Activated CD4-positive, alpha-beta T cell treated with anti-CD3 and anti-CD28 coated beads, Interleukin-2, amount 50 U/mL, for 48 hours (primary cell): ENCODE data around the gene ARHGAP20.
"Not testable (repeated sequence)": the region's sequence is repeated elsewhere in the genome, so short reads cannot be mapped to it uniquely, and the experiment has no call there.

Experiments used
- DNase-seq, 2 experiments: peaks; one replicate each; pipeline ENCODE4 v3.0.0-alpha.2; 2020

Gene ARHGAP20

DNA sequence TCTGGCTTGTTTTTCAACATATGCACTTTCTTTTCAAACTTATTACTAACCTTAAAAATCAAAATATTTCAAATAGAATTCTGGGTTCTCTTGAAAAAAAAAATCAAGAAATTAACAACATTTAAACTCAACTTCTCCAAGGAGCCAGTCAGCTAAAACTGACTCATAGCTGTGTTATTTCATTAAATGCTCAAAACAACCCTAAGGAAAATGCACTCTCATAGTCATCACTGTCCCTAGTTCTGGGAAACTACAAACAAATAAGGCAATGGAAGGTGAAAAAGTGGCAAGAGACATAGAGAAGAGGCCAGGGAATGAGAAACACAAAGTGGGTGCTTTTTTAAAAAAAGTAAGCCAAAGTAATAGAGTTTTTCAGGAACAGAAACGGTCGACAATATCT, 4.1 kb upstream of the ARHGAP20 start:
- DNase-seq, result no peak

- no peak for DNase-seq
These were observed 3.3 kb upstream of the ARHGAP20 start for GRCh38 chr11:110715541-110715940.

DNA sequence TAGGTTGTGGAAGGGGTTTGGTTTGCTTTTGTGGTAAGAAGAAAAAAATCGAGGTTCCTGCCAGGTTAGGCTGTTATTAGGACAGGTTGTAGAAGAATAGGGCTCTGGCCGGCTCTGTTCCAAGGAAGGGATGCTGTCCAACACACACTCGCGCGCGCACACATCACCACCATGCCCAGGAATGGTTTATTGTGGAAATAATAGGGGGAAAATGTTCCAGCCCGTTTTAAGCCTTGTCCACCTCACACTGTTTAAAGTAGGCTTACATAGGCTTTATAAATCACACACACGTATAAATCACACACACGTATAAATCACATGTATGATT, 1.2 kb upstream of the ARHGAP20 start:
- DNase-seq, result no peak

DNA sequence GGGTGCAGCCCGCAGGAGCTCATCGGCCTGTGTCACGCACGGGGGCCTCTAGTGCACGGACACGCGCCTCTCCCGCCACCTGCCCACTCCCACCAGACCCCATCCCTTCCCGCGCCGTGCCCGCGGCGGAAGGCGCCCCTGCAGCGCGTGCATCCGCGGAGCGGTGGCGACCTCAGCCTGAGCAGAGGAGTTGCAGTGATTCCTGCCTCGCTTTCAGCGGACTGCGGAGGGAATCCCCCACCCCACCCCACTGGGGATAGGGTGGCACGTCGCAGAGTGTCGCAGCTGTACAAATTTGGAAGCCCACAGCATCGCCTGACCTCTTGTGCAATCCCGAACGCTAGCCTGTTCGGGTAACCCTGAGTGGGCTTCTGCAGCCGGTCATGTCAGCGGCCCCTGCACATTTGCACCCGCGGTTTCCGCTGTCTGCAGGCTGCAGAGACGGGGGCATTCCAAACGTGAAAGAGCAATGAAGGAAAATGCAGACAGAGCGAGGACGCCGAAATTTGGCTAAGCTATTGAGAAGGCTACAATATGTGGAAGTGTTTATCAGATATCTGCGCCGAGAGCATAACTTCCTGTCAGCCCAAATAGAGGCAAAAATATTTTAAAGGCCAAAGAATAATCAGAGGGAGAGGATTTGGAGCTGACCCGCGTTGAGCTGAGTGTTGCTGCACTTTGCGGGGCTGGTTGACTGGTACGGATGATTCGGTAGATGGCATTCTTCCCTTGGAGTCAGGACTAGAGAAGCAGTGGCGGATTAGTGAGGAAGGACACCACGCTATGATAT, 617 bp upstream of the ARHGAP20 start:
- peak in 1 of 2 experiments; percentile 0 for DNase-seq

- no peak for DNase-seq
These were observed 825 bp downstream of the ARHGAP20 start for GRCh38 chr11:110711448-110711775.

GRCh38 chr11:110710628-110711381, 1.4 kb downstream of the ARHGAP20 start:
- peak in 1 of 2 experiments; percentile 0 for DNase-seq

DNA sequence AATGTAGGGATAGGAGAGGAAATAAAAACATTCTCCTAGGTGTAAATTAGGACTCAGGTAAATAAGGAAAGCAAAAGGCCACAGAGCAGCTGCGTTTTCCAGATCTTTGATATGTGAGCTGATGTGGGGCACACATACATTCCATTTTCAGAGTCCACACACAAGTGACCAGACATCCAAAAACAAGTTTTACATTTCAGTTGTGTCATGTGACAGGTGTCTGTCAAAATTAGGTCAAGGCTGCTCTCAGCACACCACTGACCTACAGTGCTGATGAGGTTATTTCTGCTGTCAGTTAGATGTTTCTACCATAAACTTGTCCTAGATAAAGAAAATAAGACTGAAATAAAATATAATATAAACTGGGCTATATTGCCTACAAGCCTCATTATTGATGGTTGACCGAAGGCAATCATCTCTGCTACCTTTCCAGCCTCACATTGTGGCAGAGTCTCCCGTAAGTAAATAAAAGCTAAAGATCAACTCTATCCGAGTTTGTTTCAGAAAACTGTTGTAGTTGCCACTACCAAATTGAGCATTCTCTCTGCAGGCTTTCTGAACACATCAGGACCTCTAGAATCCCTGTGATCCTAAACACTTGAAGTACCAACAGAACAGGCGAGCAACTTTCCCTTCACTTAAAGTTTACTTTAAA, 7.9 kb downstream of the ARHGAP20 start:
- no peak for DNase-seq

GRCh38 chr11:110691926-110692325, 20.3 kb downstream of the ARHGAP20 start:
- DNase-seq, result no peak

GRCh38 chr11:110689306-110689705, 22.9 kb downstream of the ARHGAP20 start:
- DNase-seq, result no peak

DNA sequence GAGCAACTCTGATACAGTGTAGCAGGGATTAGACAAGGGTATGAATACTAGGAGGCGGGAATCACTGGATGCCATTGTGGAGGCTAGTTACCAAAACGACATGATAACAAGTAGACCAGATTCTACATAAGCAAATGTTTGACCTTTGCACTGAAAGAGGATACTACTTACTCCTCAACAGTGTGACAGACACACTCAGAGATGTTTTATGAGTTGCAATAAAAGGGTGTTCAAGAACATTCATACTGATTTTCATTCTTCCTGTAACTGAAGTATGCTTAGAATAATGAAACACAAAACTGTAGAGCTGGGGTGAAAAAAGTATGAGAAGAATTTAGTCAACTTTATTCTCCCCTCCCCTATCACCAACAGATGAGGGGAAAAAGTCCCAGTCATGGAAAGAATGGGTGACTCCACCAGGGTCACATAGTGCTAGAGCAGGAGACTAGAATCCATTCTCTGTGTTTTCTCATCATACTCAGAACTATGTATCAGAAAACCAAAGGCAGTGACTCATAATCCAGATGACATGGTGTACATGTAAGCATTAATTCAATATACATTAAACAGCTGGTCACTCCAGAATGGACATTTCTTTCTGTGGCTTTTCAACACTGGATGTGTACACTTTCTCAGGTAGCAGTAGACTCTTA, 32.8 kb downstream of the ARHGAP20 start:
- DNase-seq, result no peak

- DNase-seq, result no peak
These were observed 36.7 kb downstream of the ARHGAP20 start for GRCh38 chr11:110675548-110675947.

DNA sequence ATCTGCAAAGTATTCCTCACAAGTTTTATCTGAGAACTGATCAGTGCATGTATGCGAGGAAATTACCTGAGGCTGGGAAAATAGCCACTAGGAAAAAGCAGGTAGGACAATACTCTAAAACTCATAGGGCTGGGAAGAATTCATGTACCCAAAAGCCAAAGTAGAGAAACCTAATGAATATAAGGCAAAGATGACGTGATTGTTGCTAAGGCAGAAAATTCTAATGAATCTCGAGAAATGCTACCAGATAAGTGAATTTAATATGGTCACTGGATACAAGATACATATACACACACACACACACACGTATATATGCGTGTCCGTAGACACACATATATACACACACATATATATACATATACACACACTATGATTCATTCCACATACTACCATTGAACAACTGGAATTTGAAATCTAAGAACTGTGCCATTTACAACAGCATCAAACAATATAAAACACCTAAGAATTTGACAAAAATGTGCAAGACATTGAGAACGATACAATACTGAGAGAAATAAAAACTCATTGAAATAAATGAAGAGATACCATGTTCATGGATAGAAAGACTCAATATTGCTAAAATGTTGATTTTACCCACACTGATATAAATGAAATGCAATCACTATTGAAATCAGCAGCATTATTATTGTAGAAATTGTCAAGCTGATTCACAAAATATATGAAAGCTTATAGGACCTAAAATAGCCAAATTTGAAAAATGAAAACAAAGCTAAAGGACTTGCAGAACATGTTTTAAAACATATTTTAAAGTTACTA, 46.4 kb downstream of the ARHGAP20 start:
- DNase-seq, result no peak

GRCh38 chr11:110655967-110656366, 56.3 kb downstream of the ARHGAP20 start:
- no peak for DNase-seq

GRCh38 chr11:110654456-110654855, 57.8 kb downstream of the ARHGAP20 start:
- DNase-seq, result no peak

- no peak for DNase-seq
These were observed 67.0 kb downstream of the ARHGAP20 start for GRCh38 chr11:110645253-110645652.

DNA sequence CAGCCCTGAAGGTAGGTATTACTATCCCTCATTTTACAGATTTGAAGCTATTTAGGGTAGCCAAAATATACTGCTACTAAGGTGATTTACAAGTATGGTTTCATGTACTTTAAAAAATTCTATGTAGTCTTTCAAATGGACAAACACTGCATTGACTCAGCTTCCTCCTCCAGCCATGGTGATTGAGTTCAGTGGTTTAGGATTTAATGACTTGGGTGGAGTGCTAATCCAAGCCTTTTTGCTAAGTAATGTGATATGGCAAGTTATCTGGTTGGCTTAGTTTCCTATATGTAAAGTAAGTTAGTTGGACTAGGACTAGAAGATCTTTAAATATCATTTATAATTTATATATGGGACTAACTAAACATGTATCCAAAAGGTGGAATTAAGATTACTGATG, 77.9 kb downstream of the ARHGAP20 start:
- no peak for DNase-seq

GRCh38 chr11:110631551-110631950, 80.7 kb downstream of the ARHGAP20 start:
- no peak for DNase-seq

GRCh38 chr11:110629594-110629993, 82.6 kb downstream of the ARHGAP20 start:
- DNase-seq, result no peak

- no peak for DNase-seq
These were observed 90.4 kb downstream of the ARHGAP20 start for GRCh38 chr11:110621826-110622225.

- DNase-seq, result not testable (repeated sequence)
These were observed 92.9 kb downstream of the ARHGAP20 start for GRCh38 chr11:110619366-110619765.

GRCh38 chr11:110614031-110614430, 98.2 kb downstream of the ARHGAP20 start:
- no peak for DNase-seq

DNA sequence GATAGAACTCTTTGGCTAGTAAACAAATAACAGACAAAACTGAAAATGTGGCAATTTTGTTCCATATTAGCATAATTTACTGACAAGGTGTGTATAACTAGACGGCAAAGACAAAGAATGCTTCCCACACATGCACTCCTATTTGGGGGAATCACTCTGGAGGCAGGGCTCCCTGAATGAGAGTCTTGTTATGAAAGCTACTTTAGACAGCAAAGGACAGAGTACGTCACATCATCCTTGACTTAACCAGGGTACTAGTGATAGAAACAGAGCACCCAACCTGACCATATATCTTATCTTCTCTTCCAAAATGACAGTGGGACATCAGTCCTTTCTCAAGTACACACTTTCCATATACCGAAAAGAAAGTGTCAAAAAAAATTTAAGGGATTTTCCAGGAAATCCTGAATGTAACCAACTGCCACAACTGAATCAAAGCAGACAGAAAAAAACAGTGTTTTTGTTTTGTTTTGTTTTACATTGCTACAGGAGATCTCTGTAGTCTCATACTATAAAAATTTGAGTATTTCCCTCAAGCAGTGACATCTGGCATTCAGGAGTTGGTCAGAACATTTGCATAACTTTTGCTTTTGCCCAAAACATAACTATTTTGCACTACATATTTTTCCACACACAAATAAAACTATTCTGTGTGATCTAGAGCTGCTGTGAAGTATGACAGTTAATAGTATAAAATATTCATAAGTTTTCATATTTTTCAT, 98.9 kb downstream of the ARHGAP20 start:
- no peak for DNase-seq
